Neural cell (in vitro differentiated cells): ENCODE measurements around the gene ADORA2B. TPM values are rescaled to one million over a fixed set of nuclear protein-coding genes. Genes with fewer than 3 reads are reported as not detected.

Source experiments
- H2AFZ ChIP-seq: fragments of 200-600, 300-800 bp; sonication (generic), shearing (Covaris generic); 2 replicates; pipeline ENCODE4 v1.6.0; 2014; ENCODE audit warnings: low read depth, mild to moderate bottlenecking, antibody characterized with exemption, low read length, moderate library complexity
- H3F3A ChIP-seq: fragments of 200-600 bp; shearing (Covaris generic); 2 replicates; pipeline ENCODE4 v1.6.1; 2016; ENCODE audit warnings: mild to moderate bottlenecking, moderate library complexity, mixed read lengths, antibody characterized with exemption, low read length; ENCODE audit not compliant: insufficient read depth, poor library complexity, severe bottlenecking
- H3K27ac ChIP-seq: fragments of 200-600, 300-800 bp; sonication (generic), shearing (Covaris generic); 2 replicates; pipeline ENCODE4 v1.5.1; 2014; ENCODE audit warnings: mild to moderate bottlenecking, low read length, moderate library complexity
- H3K27me3 ChIP-seq: fragments of 300-800, 200-600 bp; sonication (generic), shearing (Covaris generic); 2 replicates; pipeline ENCODE4 v1.6.0; 2014; ENCODE audit warnings: mild to moderate bottlenecking, low read depth, low read length, moderate library complexity; ENCODE audit not compliant: insufficient read depth
- H3K36me3 ChIP-seq: fragments of 300-800, 200-600 bp; sonication (generic), shearing (Covaris generic); 2 replicates; pipeline ENCODE4 v1.5.1; 2014; ENCODE audit warnings: mild to moderate bottlenecking, antibody characterized with exemption, low read length, moderate library complexity; ENCODE audit not compliant: insufficient read depth
- H3K4me2 ChIP-seq: fragments of 300-800, 200-600 bp; sonication (generic), shearing (Covaris generic); 2 replicates; pipeline ENCODE4 v1.6.0; 2014; ENCODE audit warnings: mild to moderate bottlenecking, low read length
- H3K4me3 ChIP-seq: fragments of 300-800, 200-600 bp; sonication (generic), shearing (Covaris generic); 2 replicates; pipeline ENCODE4 v1.5.1; 2014; ENCODE audit warnings: mild to moderate bottlenecking, low read length, moderate library complexity
- H3K79me2 ChIP-seq: fragments of 200-600 bp; shearing (Covaris generic); replicated peaks from 2 replicates; pipeline ENCODE4 v1.6.0; 2014; ENCODE audit warnings: mild to moderate bottlenecking, low read length, moderate library complexity; ENCODE audit not compliant: insufficient read depth
- H3K9ac ChIP-seq: fragments of 300-800, 200-600 bp; sonication (generic), shearing (Covaris generic); 2 replicates; pipeline ENCODE4 v1.6.1; 2016; ENCODE audit warnings: mild to moderate bottlenecking, low read length, mixed read lengths
- H3K9me2 ChIP-seq: fragments of 200-600 bp; shearing (Covaris generic); 2 replicates; pipeline ENCODE4 v1.6.1; 2016; ENCODE audit warnings: mild to moderate bottlenecking, low read length, mixed read lengths; ENCODE audit not compliant: insufficient read depth
- H3K9me3 ChIP-seq: fragments of 200-600, 300-800 bp; sonication (generic), shearing (Covaris generic); 2 replicates; pipeline ENCODE4 v1.6.1; 2016; ENCODE audit warnings: mild to moderate bottlenecking, mixed run types, low read length, moderate library complexity, mixed read lengths
- H4K20me1 ChIP-seq: fragments of 200-600 bp; shearing (Covaris generic); 2 replicates; pipeline ENCODE4 v1.6.1; 2016; ENCODE audit warnings: mild to moderate bottlenecking, mixed run types; ENCODE audit not compliant: insufficient read depth
- EZH2 ChIP-seq: fragments of 200-600, 300-800 bp; shearing (Covaris generic), sonication (generic); IDR thresholded peaks from 2 replicates; pipeline ENCODE4 v1.6.1; 2014; ENCODE audit warnings: antibody characterized with exemption, low read length, borderline replicate concordance, mild to moderate bottlenecking; ENCODE audit not compliant: insufficient read depth, poor library complexity, severe bottlenecking
- MXI1 ChIP-seq: fragments of 450-650 bp; conservative IDR thresholded peaks from 2 replicates; pipeline ENCODE4 v1.6.1; 2014; ENCODE audit warnings: antibody characterized with exemption, mild to moderate bottlenecking; ENCODE audit not compliant: poor library complexity, severe bottlenecking
- POLR2AphosphoS5 ChIP-seq: IDR thresholded peaks from 2 replicates; pipeline ENCODE4 v1.6.1; 2012
- RAD21 ChIP-seq: fragments of 450-650 bp; conservative IDR thresholded peaks from 2 replicates; pipeline ENCODE4 v1.6.1; 2014; ENCODE audit warnings: antibody characterized with exemption, mild to moderate bottlenecking, moderate library complexity
- TAF1 ChIP-seq: IDR thresholded peaks from 2 replicates; pipeline ENCODE4 v1.6.1; 2012; ENCODE audit warnings: low read depth
- polyA plus RNA-seq: library from polyadenylated mRNA; depleted of rRNA; stranded (reverse); fragments of >200 nt; gene quantifications from 2 replicates; pipeline ENCODE4 v1.2.3, GENCODE V29; 2014
- TF ChIP-seq, protein P1 (sequence below): IDR thresholded peaks from 2 replicates; pipeline ENCODE4 v1.6.1; 2012; ENCODE audit warnings: borderline replicate concordance
- TF ChIP-seq, protein P2 (sequence below): fragments of 450-650 bp; IDR thresholded peaks from 2 replicates; pipeline ENCODE4 v1.5.1; 2014; ENCODE audit warnings: antibody characterized with exemption, mild to moderate bottlenecking, moderate library complexity; ENCODE audit not compliant: poor library complexity, severe bottlenecking

The ADORA2B gene
- polyA plus RNA-seq, 1 donor from 2014 or later: 0.78 TPM

DNA sequence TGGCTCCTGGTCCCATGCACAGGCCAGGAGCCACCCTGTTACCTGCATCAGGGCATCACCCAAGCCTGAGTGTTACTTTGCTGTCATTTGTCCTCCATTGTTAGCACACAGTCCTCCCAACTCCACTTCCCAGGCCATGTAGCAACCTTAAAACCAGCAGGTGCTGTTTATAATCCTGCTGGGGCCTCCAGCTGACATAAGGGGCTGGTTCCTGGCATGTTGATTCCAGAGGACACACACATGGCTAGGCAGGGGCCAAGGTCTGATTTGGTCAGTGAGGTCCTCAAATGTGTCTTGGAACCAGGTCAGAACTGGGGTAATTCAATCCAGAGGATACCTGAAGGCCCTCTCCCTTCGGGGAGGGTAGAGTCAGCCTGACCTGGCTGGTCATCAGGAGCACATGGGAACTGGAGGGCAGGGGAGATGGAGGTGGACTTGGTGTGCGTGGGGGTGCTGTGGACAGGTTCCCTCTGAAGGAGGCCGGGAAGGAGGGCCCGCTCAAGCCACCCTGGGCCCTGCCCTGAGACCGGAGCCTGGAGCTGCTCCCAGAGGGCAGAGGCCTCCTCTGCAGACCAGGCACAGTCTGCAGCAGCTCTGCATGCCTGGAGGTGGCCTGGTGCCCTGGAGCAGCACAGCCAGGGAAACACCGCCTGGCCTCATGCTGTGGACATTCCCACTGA is 6.6 kb downstream of the ADORA2B start:
- H2AFZ ChIP-seq: no peak overlapping the region
- TF ChIP-seq EZH2: no peak
- H3K9ac ChIP-seq: no peak overlapping the region
- no peaks in the 10 kb centered on the region for H3K9me2 ChIP-seq
- H3K9me3 ChIP-seq: no peaks in the 10 kb centered on the region
- H4K20me1 ChIP-seq: no peaks in the 10 kb centered on the region
- no peaks in the 10 kb centered on the region for H3K36me3 ChIP-seq
- no peak overlapping the region for H3K4me3 ChIP-seq
- H3F3A ChIP-seq: no peaks in the 10 kb centered on the region
- no peaks in the 10 kb centered on the region for H3K79me2 ChIP-seq
- no peak overlapping the region for H3K27ac ChIP-seq
- H3K4me2 ChIP-seq: no peak overlapping the region
- peaks cover 10% of the 10 kb centered on the region for H3K27me3 ChIP-seq

DNA sequence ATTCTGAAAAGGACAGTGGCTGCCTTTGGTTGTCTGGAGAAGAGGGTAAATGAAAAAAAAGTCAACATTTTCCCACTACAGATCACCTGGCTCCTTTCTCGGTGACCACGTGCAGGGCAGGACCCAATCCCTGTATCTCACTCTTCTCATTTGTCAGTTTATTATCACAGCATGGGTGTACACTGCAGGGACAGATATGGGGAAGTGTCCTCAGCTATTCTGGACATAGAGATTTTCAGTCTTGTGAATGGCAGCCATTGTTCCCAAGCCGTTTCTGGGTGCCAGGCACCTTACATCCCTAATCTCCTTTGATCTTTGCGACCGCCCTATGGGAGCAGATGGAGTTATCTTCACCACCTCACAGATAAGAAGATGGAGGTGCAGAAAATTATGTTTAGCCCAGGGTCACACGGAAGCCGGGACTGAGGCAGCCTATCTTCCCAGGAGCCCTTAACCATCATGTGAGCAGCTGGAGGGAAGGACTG is 7.2 kb downstream of the ADORA2B start:
- no peaks in the 10 kb centered on the region for H3K9me3 ChIP-seq
- H3K9me2 ChIP-seq: no peaks in the 10 kb centered on the region
- no peak overlapping the region for H2AFZ ChIP-seq
- no peak overlapping the region for H3K27ac ChIP-seq
- H4K20me1 ChIP-seq: no peaks in the 10 kb centered on the region
- no peak overlapping the region for H3K4me2 ChIP-seq
- no peaks in the 10 kb centered on the region for H3F3A ChIP-seq
- H3K36me3 ChIP-seq: no peaks in the 10 kb centered on the region
- H3K27me3 ChIP-seq: peaks cover 4% of the 10 kb centered on the region
- TF ChIP-seq POLR2AphosphoS5: no peak
- TF ChIP-seq TAF1: no peak
- no peak for TF ChIP-seq EZH2
- TF ChIP-seq, protein P1, sequence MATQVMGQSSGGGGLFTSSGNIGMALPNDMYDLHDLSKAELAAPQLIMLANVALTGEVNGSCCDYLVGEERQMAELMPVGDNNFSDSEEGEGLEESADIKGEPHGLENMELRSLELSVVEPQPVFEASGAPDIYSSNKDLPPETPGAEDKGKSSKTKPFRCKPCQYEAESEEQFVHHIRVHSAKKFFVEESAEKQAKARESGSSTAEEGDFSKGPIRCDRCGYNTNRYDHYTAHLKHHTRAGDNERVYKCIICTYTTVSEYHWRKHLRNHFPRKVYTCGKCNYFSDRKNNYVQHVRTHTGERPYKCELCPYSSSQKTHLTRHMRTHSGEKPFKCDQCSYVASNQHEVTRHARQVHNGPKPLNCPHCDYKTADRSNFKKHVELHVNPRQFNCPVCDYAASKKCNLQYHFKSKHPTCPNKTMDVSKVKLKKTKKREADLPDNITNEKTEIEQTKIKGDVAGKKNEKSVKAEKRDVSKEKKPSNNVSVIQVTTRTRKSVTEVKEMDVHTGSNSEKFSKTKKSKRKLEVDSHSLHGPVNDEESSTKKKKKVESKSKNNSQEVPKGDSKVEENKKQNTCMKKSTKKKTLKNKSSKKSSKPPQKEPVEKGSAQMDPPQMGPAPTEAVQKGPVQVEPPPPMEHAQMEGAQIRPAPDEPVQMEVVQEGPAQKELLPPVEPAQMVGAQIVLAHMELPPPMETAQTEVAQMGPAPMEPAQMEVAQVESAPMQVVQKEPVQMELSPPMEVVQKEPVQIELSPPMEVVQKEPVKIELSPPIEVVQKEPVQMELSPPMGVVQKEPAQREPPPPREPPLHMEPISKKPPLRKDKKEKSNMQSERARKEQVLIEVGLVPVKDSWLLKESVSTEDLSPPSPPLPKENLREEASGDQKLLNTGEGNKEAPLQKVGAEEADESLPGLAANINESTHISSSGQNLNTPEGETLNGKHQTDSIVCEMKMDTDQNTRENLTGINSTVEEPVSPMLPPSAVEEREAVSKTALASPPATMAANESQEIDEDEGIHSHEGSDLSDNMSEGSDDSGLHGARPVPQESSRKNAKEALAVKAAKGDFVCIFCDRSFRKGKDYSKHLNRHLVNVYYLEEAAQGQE: no peak
- TF ChIP-seq, protein P2, sequence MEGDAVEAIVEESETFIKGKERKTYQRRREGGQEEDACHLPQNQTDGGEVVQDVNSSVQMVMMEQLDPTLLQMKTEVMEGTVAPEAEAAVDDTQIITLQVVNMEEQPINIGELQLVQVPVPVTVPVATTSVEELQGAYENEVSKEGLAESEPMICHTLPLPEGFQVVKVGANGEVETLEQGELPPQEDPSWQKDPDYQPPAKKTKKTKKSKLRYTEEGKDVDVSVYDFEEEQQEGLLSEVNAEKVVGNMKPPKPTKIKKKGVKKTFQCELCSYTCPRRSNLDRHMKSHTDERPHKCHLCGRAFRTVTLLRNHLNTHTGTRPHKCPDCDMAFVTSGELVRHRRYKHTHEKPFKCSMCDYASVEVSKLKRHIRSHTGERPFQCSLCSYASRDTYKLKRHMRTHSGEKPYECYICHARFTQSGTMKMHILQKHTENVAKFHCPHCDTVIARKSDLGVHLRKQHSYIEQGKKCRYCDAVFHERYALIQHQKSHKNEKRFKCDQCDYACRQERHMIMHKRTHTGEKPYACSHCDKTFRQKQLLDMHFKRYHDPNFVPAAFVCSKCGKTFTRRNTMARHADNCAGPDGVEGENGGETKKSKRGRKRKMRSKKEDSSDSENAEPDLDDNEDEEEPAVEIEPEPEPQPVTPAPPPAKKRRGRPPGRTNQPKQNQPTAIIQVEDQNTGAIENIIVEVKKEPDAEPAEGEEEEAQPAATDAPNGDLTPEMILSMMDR: no peak
- TF ChIP-seq MXI1: no peak
- TF ChIP-seq RAD21: no peak
- H3K4me3 ChIP-seq: no peak overlapping the region
- H3K9ac ChIP-seq: no peak overlapping the region
- H3K79me2 ChIP-seq: no peaks in the 10 kb centered on the region
